HG03045 (cell line): ENCODE results near the gene RCAN2.
A peak's percentile ranks its signal among the peaks of the same experiment; 100 is the strongest.

Experiments
- ATAC-seq: cut with Tn5 transposase; IDR thresholded peaks from one replicate; pipeline ENCODE4 v1.9.1; 2021; ENCODE audit warnings: mild to moderate bottlenecking, moderate library complexity; ENCODE audit not compliant: unreplicated experiment

The RCAN2 gene

GRCh38 chr6:46221222-46221793 lies 269.9 kb downstream of the RCAN2 start:
- peak; percentile 51 for ATAC-seq

GRCh38 chr6:46220352-46221221 lies 270.7 kb downstream of the RCAN2 start:
- ATAC-seq: peak; percentile 69

- no peak for ATAC-seq
Observed at GRCh38 chr6:46219661-46220060, 271.6 kb downstream of the RCAN2 start.

GRCh38 chr6:46218457-46218856 lies 272.8 kb downstream of the RCAN2 start:
- no peak for ATAC-seq

GRCh38 chr6:46217671-46218131 lies 273.5 kb downstream of the RCAN2 start:
- peak; percentile 63 for ATAC-seq

- ATAC-seq: no peak
Observed at GRCh38 chr6:46216879-46217278, 274.4 kb downstream of the RCAN2 start.

- no peak for ATAC-seq
Observed at GRCh38 chr6:46215777-46216176, 275.5 kb downstream of the RCAN2 start.

GRCh38 chr6:46215213-46215612 lies 276.0 kb downstream of the RCAN2 start:
- ATAC-seq: no peak

GRCh38 chr6:46211917-46212316 lies 279.3 kb downstream of the RCAN2 start:
- ATAC-seq: no peak

- ATAC-seq: no peak
Observed at GRCh38 chr6:46210294-46210693, 281.0 kb downstream of the RCAN2 start.

GRCh38 chr6:46208303-46208702 lies 282.9 kb downstream of the RCAN2 start:
- ATAC-seq: no peak

GRCh38 chr6:46207174-46207573 lies 284.1 kb downstream of the RCAN2 start:
- no peak for ATAC-seq

- ATAC-seq: no peak
Observed at GRCh38 chr6:46204880-46205650, 286.2 kb downstream of the RCAN2 start.

- no peak for ATAC-seq
Observed at GRCh38 chr6:46203391-46204177, 287.7 kb downstream of the RCAN2 start.

GRCh38 chr6:46201702-46202101 lies 289.5 kb downstream of the RCAN2 start:
- ATAC-seq: no peak

- no peak for ATAC-seq
Observed at GRCh38 chr6:46199387-46199786, 291.9 kb downstream of the RCAN2 start.

GRCh38 chr6:46191961-46192360 lies 299.3 kb downstream of the RCAN2 start:
- ATAC-seq: no peak

GRCh38 chr6:46190889-46191288 lies 300.4 kb downstream of the RCAN2 start:
- ATAC-seq: no peak

- no peak for ATAC-seq
Observed at GRCh38 chr6:46189726-46190125, 301.5 kb downstream of the RCAN2 start.

GRCh38 chr6:46186583-46186982 lies 304.7 kb downstream of the RCAN2 start:
- ATAC-seq: no peak

- ATAC-seq: no peak
Observed at GRCh38 chr6:46184114-46184513, 307.1 kb downstream of the RCAN2 start.
